Stimulated activated naive CD4-positive, alpha-beta T cell treated with Interleukin-2 at 50 U/mL for 16 hours (primary cell): Measurements from ENCODE around the gene DCBLD1.

Experiments used
- DNase-seq: peaks from one replicate; lab custom pipeline; 2025; lab: John Stamatoyannopoulos, UW

Gene DCBLD1

GRCh38 chr6:117558818-117559217 is 76.3 kb downstream of the DCBLD1 start:
- DNase-seq, result no peak

GRCh38 chr6:117559299-117559698 is 76.8 kb downstream of the DCBLD1 start:
- DNase-seq, result no peak

- DNase-seq, result no peak
These were observed 78.7 kb downstream of the DCBLD1 start for GRCh38 chr6:117561128-117561527.

- no peak for DNase-seq
These were observed 82.2 kb downstream of the DCBLD1 start for GRCh38 chr6:117564681-117565080.

GRCh38 chr6:117568247-117568646 is 85.8 kb downstream of the DCBLD1 start:
- no peak for DNase-seq

GRCh38 chr6:117568831-117569410 is 86.4 kb downstream of the DCBLD1 start:
- no peak for DNase-seq

GRCh38 chr6:117573006-117573680 is 90.7 kb downstream of the DCBLD1 start:
- DNase-seq, result no peak

- no peak for DNase-seq
These were observed 91.7 kb downstream of the DCBLD1 start for GRCh38 chr6:117574198-117574597.

GRCh38 chr6:117585647-117586046 is 103.2 kb downstream of the DCBLD1 start:
- no peak for DNase-seq

GRCh38 chr6:117590447-117590846 is 108.0 kb downstream of the DCBLD1 start:
- no peak for DNase-seq

GRCh38 chr6:117591405-117591804 is 108.9 kb downstream of the DCBLD1 start:
- no peak for DNase-seq

GRCh38 chr6:117592983-117593759 is 110.7 kb downstream of the DCBLD1 start:
- DNase-seq, result no peak

GRCh38 chr6:117595099-117595923 is 112.8 kb downstream of the DCBLD1 start:
- DNase-seq, result no peak

GRCh38 chr6:117597755-117598154 is 115.3 kb downstream of the DCBLD1 start:
- no peak for DNase-seq
